A673 (cell line): ENCODE data around the gene PMM2. TPM values are rescaled to one million over a fixed set of nuclear protein-coding genes. Genes with fewer than 3 reads are reported as not detected.

Experiments used
- BruUV-seq: library from RNA; stranded (reverse); fragments of 400-500 nt; replicated peaks from 2 replicates; lab custom pipeline; 2021; lab: Mats Ljungman, UMichigan
- CTCF ChIA-PET: fragments of 300-600 bp; sonication (Branson Sonifier 250); formaldehyde crosslinking; loops from one replicate; lab custom pipeline; 2022; ENCODE audit warnings: antibody characterized with exemption; lab: Charles Lee
- POLR2A ChIA-PET: fragments of 300-600 bp; sonication (Branson Sonifier 250); formaldehyde crosslinking; loops from one replicate; lab custom pipeline; 2022; ENCODE audit warnings: antibody characterized with exemption; ENCODE audit not compliant: low non-redundant PET; lab: Charles Lee
- DNase-seq: peaks from one replicate; pipeline ENCODE4 v3.0.0-alpha.2; 2015; ENCODE audit warnings: low spot score
- H3K27ac ChIP-seq: fragments of 200-600 bp; sonication (generic); 2 replicates; pipeline ENCODE4 v1.5.1; 2016; ENCODE audit warnings: mixed run types, low read depth, mild to moderate bottlenecking, mixed read lengths, antibody characterized with exemption, low read length; ENCODE audit not compliant: poor library complexity, severe bottlenecking
- H3K27me3 ChIP-seq: fragments of 200-600 bp; sonication (generic); replicated peaks from 2 replicates; pipeline ENCODE4 v1.6.1; 2017; ENCODE audit warnings: mixed run types, low read depth, mild to moderate bottlenecking, mixed read lengths, antibody characterized with exemption, low read length; ENCODE audit not compliant: insufficient read depth, poor library complexity
- H3K36me3 ChIP-seq: fragments of 200-600 bp; sonication (generic); 2 replicates; pipeline ENCODE4 v1.6.1; 2016; ENCODE audit warnings: mixed run types, mild to moderate bottlenecking, mixed read lengths, antibody characterized with exemption, low read length; ENCODE audit not compliant: insufficient read depth, poor library complexity, severe bottlenecking
- H3K4me1 ChIP-seq: fragments of 200-600 bp; sonication (generic); 2 replicates; pipeline ENCODE4 v1.6.1; 2017; ENCODE audit warnings: mixed run types, mild to moderate bottlenecking, mixed read lengths, antibody characterized with exemption, low read length; ENCODE audit not compliant: insufficient read depth, poor library complexity, severe bottlenecking
- H3K4me3 ChIP-seq: fragments of 200-600 bp; sonication (generic); 2 replicates; pipeline ENCODE4 v1.5.1; 2016; ENCODE audit warnings: low read depth, mixed run types, mild to moderate bottlenecking, mixed read lengths, low read length; ENCODE audit not compliant: poor library complexity, severe bottlenecking
- H3K9me3 ChIP-seq: fragments of 200-600 bp; sonication (generic); 2 replicates; pipeline ENCODE4 v1.6.1; 2016; ENCODE audit warnings: mixed run types, low read depth, mild to moderate bottlenecking, mixed read lengths, antibody characterized with exemption, low read length; ENCODE audit not compliant: poor library complexity, severe bottlenecking
- CTCF ChIP-seq: fragments of 300-800, 200-600 bp; sonication (generic); conservative IDR thresholded peaks from 2 replicates; pipeline ENCODE4 v1.5.1; 2017; ENCODE audit warnings: low read depth, mild to moderate bottlenecking, antibody characterized with exemption, low read length, moderate library complexity, mixed read lengths
- EZH2 ChIP-seq: fragments of 200-600 bp; sonication (generic); IDR thresholded peaks from 2 replicates; pipeline ENCODE4 v1.6.1; 2017; ENCODE audit warnings: borderline replicate concordance, low read depth, mild to moderate bottlenecking, mixed read lengths, antibody characterized with exemption, low read length; ENCODE audit not compliant: poor library complexity, severe bottlenecking
- intact Hi-C: fragments of 100-400 bp; cut with micrococcal nuclease; formaldehyde crosslinking; loops from one replicate; pipeline ENCODE4 v1.10.0; 2022; ENCODE audit not compliant: unreplicated experiment
- total RNA-seq: library from RNA; stranded (reverse); gene quantifications from 2 replicates; pipeline ENCODE4 v1.2.3, GENCODE V29; 2021

Gene PMM2
- total RNA-seq, 1 experiment from 2014 or later: 54.8 TPM

- H3K4me1 ChIP-seq: peaks cover 12% of the 10 kb centered on the region
- ChIA-PET POLR2A (no interaction called here), CTCF (no interaction called here)
- BruUV-seq: no TSS peak
- H3K9me3 ChIP-seq: no peaks in the 10 kb centered on the region
- no peak for DNase-seq
- TF ChIP-seq CTCF (no peak), EZH2 (no peak)
- no peaks in the 10 kb centered on the region for H3K27me3 ChIP-seq
- H3K4me3 ChIP-seq: no peak overlapping the region
- intact Hi-C loops: loop anchor here (5.0 kb wide), 1 partner anchor 72 kb away; the partner anchor contains the start of gene CARHSP1
- H3K27ac ChIP-seq: no peak overlapping the region
- H3K36me3 ChIP-seq: no peaks in the 10 kb centered on the region
Measured at GRCh38 chr16:8795091-8795490, 2.5 kb upstream of the PMM2 start.

GRCh38 chr16:8795818-8796217 lies 1.8 kb upstream of the PMM2 start:
- peaks cover under 1% of the 10 kb centered on the region for H3K36me3 ChIP-seq
- peaks cover 12% of the 10 kb centered on the region for H3K4me1 ChIP-seq
- ChIA-PET CTCF (no interaction called here), POLR2A (no interaction called here)
- DNase-seq: no peak
- no peaks in the 10 kb centered on the region for H3K9me3 ChIP-seq
- TF ChIP-seq EZH2 (no peak), CTCF (no peak)
- no TSS peak for BruUV-seq
- no peak overlapping the region for H3K4me3 ChIP-seq
- H3K27me3 ChIP-seq: no peaks in the 10 kb centered on the region
- intact Hi-C loops: loop anchor here (5.0 kb wide), 1 partner anchor 71 kb away; the partner anchor contains the start of gene CARHSP1
- H3K27ac ChIP-seq: peak overlapping the region; percentile 17

GRCh38 chr16:8796469-8797363 lies 923 bp upstream of the PMM2 start:
- H3K36me3 ChIP-seq: peaks cover 9% of the 10 kb centered on the region
- peaks cover 12% of the 10 kb centered on the region for H3K4me1 ChIP-seq
- intact Hi-C loops: loop anchor here (5.0 kb wide), 1 partner anchor 71 kb away; the partner anchor contains the start of gene CARHSP1
- H3K9me3 ChIP-seq: no peaks in the 10 kb centered on the region
- H3K4me3 ChIP-seq: peak overlapping the region; percentile 79
- CTCF ChIA-PET: no interaction called here
- TF ChIP-seq EZH2 (no peak), CTCF (no peak)
- TSS peak; percentile 89 for BruUV-seq
- H3K27me3 ChIP-seq: no peaks in the 10 kb centered on the region
- DNase-seq: no peak
- POLR2A ChIA-PET: interaction anchor here (0.7 kb wide), 2 partner anchors 14 to 139 kb away, joined by 3 read pairs; no protein-coding TSS in a partner anchor
- H3K27ac ChIP-seq: peak overlapping the region; percentile 75
